T-cell (primary cell): ENCODE measurements around the gene TSEN15. TPM values are rescaled to one million over a fixed set of nuclear protein-coding genes. Genes with fewer than 3 reads are reported as not detected.

ENCODE experiments used
- ATAC-seq, 4 experiments: fragments of 200-7000 bp in 3 of 4; fragments of 150-1000 bp in 1 of 4; cut with Tn5 transposase; replicated peaks in 1 of 4; 1 replicate in 3 of 4; 2 replicates in 1 of 4; pipeline ENCODE4 v1.10.0; 2021; ENCODE audit warnings: moderate library complexity in 3 of 4, mild to moderate bottlenecking in 2 of 4, moderate number of reproducible peaks in 1 of 4
- CTCF ChIA-PET, 2 donors: fragments of 300-600 bp; sonication (Branson Sonifier 250); formaldehyde crosslinking; loops; one replicate each; lab custom pipeline; 2022; ENCODE audit warnings: antibody characterized with exemption in 2 of 2; lab: Charles Lee
- POLR2A ChIA-PET, 2 donors: fragments of 300-600 bp; sonication (Branson Sonifier 250); formaldehyde crosslinking; loops; one replicate each; lab custom pipeline; 2022; ENCODE audit warnings: antibody characterized with exemption in 2 of 2; lab: Charles Lee
- DNase-seq, 35 experiments: peaks; one replicate each; pipeline versions ENCODE4 v3.0.0 to v3.0.0-alpha.2; 2013 to 2023
- H3K27ac ChIP-seq: one replicate; pipeline ENCODE4 v1.5.1; 2013; ENCODE audit warnings: low read length
- H3K27me3 ChIP-seq, 2 experiments: replicated peaks in 1 of 2; 1 replicate in 1 of 2; 2 replicates in 1 of 2; pipeline versions ENCODE4 v1.6.1 to v1.7.0; 2013; ENCODE audit warnings: low read length in 1 of 2, mixed read lengths in 1 of 2; ENCODE audit not compliant: control insufficient read depth in 2 of 2, insufficient read depth in 2 of 2; ENCODE audit errors: extremely low read depth in 1 of 2
- H3K36me3 ChIP-seq, 2 donors: 1 replicate in 1 of 2; 2 replicates in 1 of 2; pipeline versions ENCODE4 v1.6.1 to v1.7.0; 2013; ENCODE audit warnings: low read length in 1 of 2; ENCODE audit not compliant: control insufficient read depth in 2 of 2, insufficient read depth in 1 of 2; ENCODE audit errors: extremely low read depth in 1 of 2
- H3K4me1 ChIP-seq, 2 experiments: 1 replicate in 1 of 2; 2 replicates in 1 of 2; pipeline versions ENCODE4 v1.6.1 to v1.7.0; 2013; ENCODE audit warnings: low read length in 2 of 2, mixed read lengths in 1 of 2; ENCODE audit not compliant: insufficient read depth in 2 of 2, control insufficient read depth in 1 of 2; ENCODE audit errors: extremely low read depth in 1 of 2
- H3K4me3 ChIP-seq, 2 donors: 1 replicate in 1 of 2; 2 replicates in 1 of 2; pipeline versions ENCODE4 v1.5.1 to v1.7.0; 2013; ENCODE audit warnings: mild to moderate bottlenecking in 2 of 2, low read length in 1 of 2, moderate library complexity in 1 of 2; ENCODE audit not compliant: control insufficient read depth in 1 of 2; ENCODE audit errors: extremely low read depth in 1 of 2
- H3K9me3 ChIP-seq: 2 replicates; pipeline ENCODE4 v1.7.0; 2013
- H3K27ac Mint-ChIP-seq, 2 donors: one replicate each; pipeline ENCODE4 v1.8.0; 2020 to 2021; ENCODE audit warnings: mild to moderate bottlenecking in 2 of 2, mixed read lengths in 2 of 2
- H3K27me3 Mint-ChIP-seq, 2 donors: one replicate each; pipeline ENCODE4 v1.8.0; 2021 to 2022; ENCODE audit warnings: mixed read lengths in 2 of 2
- H3K36me3 Mint-ChIP-seq: one replicate; pipeline ENCODE4 v1.8.0; 2021; ENCODE audit warnings: mixed read lengths
- H3K4me1 Mint-ChIP-seq, 3 donors: one replicate each; pipeline ENCODE4 v1.8.0; 2020 to 2022; ENCODE audit warnings: mixed read lengths in 3 of 3, mild to moderate bottlenecking in 1 of 3
- H3K4me3 Mint-ChIP-seq, 3 donors: one replicate each; pipeline ENCODE4 v1.8.0; 2020 to 2022; ENCODE audit warnings: mild to moderate bottlenecking in 3 of 3, mixed read lengths in 3 of 3, moderate library complexity in 3 of 3
- H3K9me3 Mint-ChIP-seq, 3 donors: one replicate each; pipeline ENCODE4 v1.8.0; 2020 to 2022; ENCODE audit warnings: mixed read lengths in 3 of 3
- WGBS: methylation state at CpG from one replicate; pipeline ENCODE4 v1.1.5; 2013; ENCODE audit warnings: missing lambda C conversion rate; ENCODE audit not compliant: insufficient coverage; 5-methylcytosine and 5-hydroxymethylcytosine counted together
- total RNA-seq, 35 experiments: library from RNA in 6 of 35; stranded (reverse) in 6 of 35; fragments of 120-200 nt in 1 of 35; gene quantifications; one replicate each; pipeline versions ENCODE4 v1.2.1 to v1.2.4 and lab custom pipeline; 2013 to 2026

Gene TSEN15
- total RNA-seq, 5 donors from 2014 or later (not counting 1 experiment from before 2014, with no cell fraction given), result 22.1 to 39.8 (median 35.4) TPM

DNA sequence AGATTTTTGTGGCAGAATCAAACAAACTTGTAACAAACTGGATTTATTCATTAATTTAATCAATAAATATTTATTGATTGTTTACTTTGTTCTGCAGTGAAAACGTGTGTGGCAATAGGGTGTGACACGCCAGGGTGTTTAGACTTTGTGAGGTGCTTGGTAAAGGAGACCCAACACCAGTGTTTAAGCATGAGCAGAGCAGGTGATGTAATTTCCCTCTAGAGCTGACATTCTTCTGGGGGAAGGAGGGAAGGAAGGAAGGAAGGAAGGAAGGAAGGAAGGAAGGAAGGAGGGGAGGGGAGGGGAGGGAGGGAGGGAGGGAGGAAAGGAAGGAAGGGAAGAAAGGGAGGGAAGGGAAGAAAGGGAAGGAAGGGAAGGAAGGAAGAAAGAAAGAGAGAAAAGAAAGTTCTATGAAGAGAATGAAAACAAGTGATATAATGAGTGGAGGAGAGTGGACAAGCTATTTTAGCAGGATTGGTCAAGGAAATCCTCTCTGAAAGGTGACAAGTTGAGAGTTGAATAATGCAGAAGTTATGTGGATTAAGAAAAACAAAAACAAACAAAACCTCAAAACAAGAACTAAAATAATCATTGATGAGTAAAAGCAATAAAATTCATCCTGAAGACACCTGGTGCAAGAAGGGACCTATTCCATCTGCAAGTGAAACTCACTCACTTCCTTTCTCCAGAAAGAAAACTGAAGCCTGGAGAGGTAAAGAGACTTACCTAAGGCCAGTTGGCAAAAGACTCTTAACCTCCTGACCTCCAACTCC is 60.8 kb downstream of the TSEN15 start:
- ATAC-seq, result no peak
- H3K27me3 Mint-ChIP-seq, result no peaks in the 10 kb centered on the region
- Histone ChIP-seq H3K27ac (no peak overlapping the region), H3K4me1 (no peaks in the 10 kb centered on the region), H3K9me3 (no peaks in the 10 kb centered on the region), H3K27me3 (no peaks in the 10 kb centered on the region), H3K4me3 (no peak overlapping the region), H3K36me3 (no peaks in the 10 kb centered on the region)
- ChIA-PET CTCF (no interaction called here), POLR2A (no interaction called here)
- H3K27ac Mint-ChIP-seq, result no peak overlapping the region
- WGBS, result 100% methylated on average over 1 of the region's 2 CpGs
- no peak overlapping the region for H3K4me3 Mint-ChIP-seq
- peaks cover 5 to 8% (median 6%) of the 10 kb centered on the region in 3 donors for H3K4me1 Mint-ChIP-seq
- H3K9me3 Mint-ChIP-seq, result peaks cover 0 to 5% (median 3%) of the 10 kb centered on the region in 3 donors
- no peak for DNase-seq
- H3K36me3 Mint-ChIP-seq, result peaks cover 9% of the 10 kb centered on the region

DNA sequence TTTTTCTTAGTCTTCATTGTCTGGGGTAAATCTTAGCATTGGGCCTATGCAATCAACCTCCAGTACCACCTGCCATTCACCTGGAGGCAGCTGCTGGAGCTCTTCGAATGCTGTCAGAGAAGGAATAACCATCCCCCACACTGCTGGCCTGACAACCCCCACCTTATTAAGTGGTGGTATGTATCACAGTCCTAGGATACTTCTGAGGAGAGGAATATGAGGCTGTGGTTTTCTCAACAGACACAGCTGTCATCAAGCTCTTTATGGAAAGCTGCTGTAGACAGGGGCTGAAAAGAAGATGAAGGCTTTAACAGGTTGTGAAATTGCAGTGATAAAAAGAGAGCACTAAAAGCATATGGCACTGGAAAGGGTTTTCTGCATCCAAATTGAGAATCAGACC is 61.7 kb downstream of the TSEN15 start:
- H3K27ac Mint-ChIP-seq, result no peak overlapping the region
- no peak for DNase-seq
- Histone ChIP-seq H3K36me3 (no peaks in the 10 kb centered on the region), H3K27me3 (no peaks in the 10 kb centered on the region), H3K9me3 (no peaks in the 10 kb centered on the region), H3K27ac (no peak overlapping the region), H3K4me3 (no peak overlapping the region), H3K4me1 (no peaks in the 10 kb centered on the region)
- WGBS, result no CpG with 5 or more reads among the region's 1 CpG
- CTCF ChIA-PET, result no interaction called here
- H3K36me3 Mint-ChIP-seq, result peaks cover 3% of the 10 kb centered on the region
- peaks cover 0 to 3% (median 0%) of the 10 kb centered on the region in 3 donors for H3K9me3 Mint-ChIP-seq
- ATAC-seq, result no peak
- H3K27me3 Mint-ChIP-seq, result no peaks in the 10 kb centered on the region
- H3K4me1 Mint-ChIP-seq, result peaks cover 5 to 8% (median 6%) of the 10 kb centered on the region in 3 donors
- POLR2A ChIA-PET, result no interaction called here
- no peak overlapping the region for H3K4me3 Mint-ChIP-seq

DNA sequence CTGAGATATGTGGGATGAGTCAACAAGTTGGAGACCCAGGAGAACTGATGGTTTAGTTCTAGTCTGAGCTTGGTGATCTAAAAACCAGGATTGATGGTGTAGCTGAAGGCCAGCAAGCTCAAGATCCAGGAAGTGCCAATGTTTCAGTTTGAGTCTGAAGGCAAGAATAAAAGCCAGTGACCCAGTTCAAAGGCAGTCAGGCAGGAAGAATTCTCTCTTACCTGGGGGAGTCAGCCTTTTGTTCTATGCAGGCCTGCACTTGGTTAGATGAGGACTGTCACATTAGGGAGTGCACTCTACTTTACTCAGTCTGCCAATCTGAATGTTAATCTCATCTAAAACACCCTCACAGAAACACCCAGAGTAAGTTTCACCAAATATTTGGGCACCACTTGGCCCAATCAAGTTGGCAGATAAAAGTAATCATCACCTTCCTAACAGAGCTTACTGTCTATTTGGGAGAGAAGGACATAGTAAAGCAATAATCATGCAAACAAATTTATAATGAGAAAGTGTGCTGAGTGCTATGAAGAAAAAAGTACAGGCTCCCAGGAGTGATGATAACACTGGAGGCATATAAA is 63.4 kb downstream of the TSEN15 start:
- ChIA-PET CTCF (no interaction called here), POLR2A (no interaction called here)
- peaks cover 3 to 6% (median 4%) of the 10 kb centered on the region in 3 donors for H3K4me1 Mint-ChIP-seq
- no peaks in the 10 kb centered on the region for H3K27me3 ChIP-seq
- no peaks in the 10 kb centered on the region for H3K4me1 ChIP-seq
- no peaks in the 10 kb centered on the region for H3K27me3 Mint-ChIP-seq
- DNase-seq (no peak), ATAC-seq (no peak)
- H3K4me3 ChIP-seq, result no peak overlapping the region
- H3K36me3 Mint-ChIP-seq, result peaks cover 7% of the 10 kb centered on the region
- no peak overlapping the region for H3K4me3 Mint-ChIP-seq
- H3K9me3 ChIP-seq, result no peaks in the 10 kb centered on the region
- no peak overlapping the region for H3K27ac Mint-ChIP-seq
- H3K36me3 ChIP-seq, result no peaks in the 10 kb centered on the region
- H3K27ac ChIP-seq, result no peak overlapping the region
- H3K9me3 Mint-ChIP-seq, result peaks cover 0 to 3% (median 0%) of the 10 kb centered on the region in 3 donors

DNA sequence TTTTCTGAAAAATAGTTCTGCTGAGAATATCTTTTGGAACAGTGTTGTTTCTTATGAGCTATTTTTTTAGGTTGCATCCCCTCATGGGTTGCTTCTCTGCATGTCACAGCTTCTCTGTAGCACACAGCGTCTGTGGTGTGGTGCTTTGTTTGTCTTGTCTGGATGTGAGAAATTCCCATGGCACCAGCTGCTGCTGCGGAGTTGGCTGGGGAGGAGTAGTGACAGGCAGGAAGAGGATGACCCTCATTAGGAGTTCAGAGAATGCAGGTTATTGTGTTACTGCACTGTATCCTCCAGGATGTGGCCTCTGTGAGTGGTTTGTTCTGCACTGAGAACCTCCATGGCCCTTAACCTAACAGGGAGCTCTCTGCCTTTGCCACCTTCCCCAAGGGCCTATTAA is 64.8 kb downstream of the TSEN15 start:
- Histone ChIP-seq H3K9me3 (no peaks in the 10 kb centered on the region), H3K27ac (no peak overlapping the region), H3K4me1 (no peaks in the 10 kb centered on the region), H3K36me3 (no peaks in the 10 kb centered on the region), H3K27me3 (no peaks in the 10 kb centered on the region), H3K4me3 (no peak overlapping the region)
- CTCF ChIA-PET, result no interaction called here
- POLR2A ChIA-PET, result interaction anchor here in 1 of 2 donors (0.5 kb wide), 1 partner anchor 1134 kb away, joined by 3 read pairs; no protein-coding TSS in a partner anchor
- no peaks in the 10 kb centered on the region for H3K9me3 Mint-ChIP-seq
- H3K4me1 Mint-ChIP-seq, result no peaks in the 10 kb centered on the region
- DNase-seq (no peak), ATAC-seq (no peak)
- H3K27me3 Mint-ChIP-seq, result no peaks in the 10 kb centered on the region
- H3K36me3 Mint-ChIP-seq, result peaks cover 17% of the 10 kb centered on the region
- no peak overlapping the region for H3K4me3 Mint-ChIP-seq
- H3K27ac Mint-ChIP-seq, result no peak overlapping the region
- 100% methylated on average over 2 of the region's 2 CpGs for WGBS

DNA sequence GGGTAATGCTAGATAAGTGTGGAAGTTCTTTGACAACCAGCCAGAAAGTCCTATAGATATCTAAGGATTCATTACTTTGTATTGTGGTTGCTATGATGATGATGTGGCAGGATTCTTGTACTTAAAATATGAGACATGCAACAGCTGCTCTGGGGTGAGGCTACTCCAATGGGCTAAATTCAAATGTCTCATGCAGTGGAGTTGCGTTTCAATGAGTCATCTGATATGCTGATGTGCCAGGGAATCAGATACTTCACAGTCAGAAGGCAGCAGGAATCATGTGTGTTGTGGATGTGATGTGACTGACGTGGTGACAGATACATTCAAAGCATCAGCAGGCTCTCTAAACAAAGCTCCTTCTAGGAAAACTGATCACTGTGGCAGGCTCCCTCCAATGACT is 66.5 kb downstream of the TSEN15 start:
- no peaks in the 10 kb centered on the region for H3K9me3 Mint-ChIP-seq
- DNase-seq (no peak), ATAC-seq (no peak)
- no peak overlapping the region for H3K27ac ChIP-seq
- ChIA-PET CTCF (no interaction called here), POLR2A (no interaction called here)
- 67% methylated on average over 2 of the region's 2 CpGs for WGBS
- no peaks in the 10 kb centered on the region for H3K36me3 ChIP-seq
- no peaks in the 10 kb centered on the region for H3K27me3 ChIP-seq
- H3K4me1 ChIP-seq, result no peaks in the 10 kb centered on the region
- no peaks in the 10 kb centered on the region for H3K9me3 ChIP-seq
- H3K27me3 Mint-ChIP-seq, result no peaks in the 10 kb centered on the region
- H3K4me3 Mint-ChIP-seq, result no peak overlapping the region
- no peak overlapping the region for H3K27ac Mint-ChIP-seq
- peaks cover 25% of the 10 kb centered on the region for H3K36me3 Mint-ChIP-seq
- no peaks in the 10 kb centered on the region for H3K4me1 Mint-ChIP-seq
- no peak overlapping the region for H3K4me3 ChIP-seq
